HG03565 (cell line): ENCODE results near the gene EPAS1.
"Not testable (repeated sequence)": the region's sequence is repeated elsewhere in the genome, so short reads cannot be mapped to it uniquely, and the experiment has no call there.

Experiments
- ATAC-seq: cut with Tn5 transposase; IDR thresholded peaks from one replicate; pipeline ENCODE4 v1.9.1; 2021; ENCODE audit warnings: mild to moderate bottlenecking, moderate library complexity; ENCODE audit not compliant: unreplicated experiment

The EPAS1 gene

DNA sequence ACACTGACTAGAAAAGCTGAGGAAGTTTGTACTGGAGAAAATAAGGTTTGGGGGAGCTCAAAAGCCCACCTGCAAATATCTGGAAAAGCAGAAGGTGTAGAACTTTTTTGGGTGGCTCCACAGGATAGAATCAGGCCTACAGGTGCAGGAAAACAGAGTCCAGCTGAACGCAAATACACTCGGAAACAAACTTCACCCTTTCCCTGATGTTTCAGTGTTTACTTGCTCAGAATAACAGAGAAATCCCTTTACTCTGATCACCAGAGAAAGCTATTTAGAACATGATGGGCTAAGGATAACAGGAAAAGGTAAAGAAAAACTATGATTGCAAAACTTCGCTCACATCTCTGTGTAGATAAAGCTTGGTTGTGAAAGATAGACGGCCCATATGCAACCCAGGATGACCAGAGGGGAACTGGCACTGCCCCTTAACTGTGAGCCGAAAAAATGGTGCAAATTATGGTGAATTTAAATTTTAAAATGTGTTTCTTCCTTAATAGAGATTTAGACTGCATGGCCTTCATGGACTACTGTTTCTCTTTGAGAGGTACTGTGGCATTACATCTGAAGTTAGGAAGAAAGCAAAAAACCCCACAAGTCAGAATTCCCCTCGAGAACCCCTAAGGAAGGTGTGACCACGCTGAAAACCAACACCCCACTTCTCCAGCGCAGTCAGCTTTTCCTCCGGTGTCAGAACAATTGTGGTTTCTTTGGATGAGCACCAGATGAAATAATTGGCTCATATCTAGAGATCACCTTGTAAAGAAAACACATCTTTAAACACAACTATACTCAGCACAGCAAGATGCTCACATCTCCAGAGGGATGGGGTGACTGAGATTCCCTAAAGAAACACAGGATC lies 97.7 kb downstream of the EPAS1 start:
- no peak for ATAC-seq

DNA sequence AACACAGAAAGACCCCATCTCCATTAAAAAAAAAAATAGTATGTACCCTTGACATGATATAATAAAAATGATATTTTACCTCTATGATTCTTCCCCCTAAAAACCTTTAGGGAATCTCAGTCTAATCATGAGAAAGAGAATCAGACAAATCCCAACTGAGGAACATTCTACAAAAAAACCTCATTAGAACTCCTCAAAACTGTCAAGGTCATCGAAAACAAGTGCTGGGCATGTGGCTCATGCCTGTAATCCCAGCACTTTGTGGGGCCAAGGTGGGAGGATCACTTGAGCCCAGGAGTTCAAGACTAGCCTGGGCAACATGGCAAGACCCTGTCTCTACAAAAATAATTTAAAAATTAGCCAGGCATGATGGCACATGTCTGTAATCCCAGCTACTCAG lies 98.5 kb downstream of the EPAS1 start:
- not testable (repeated sequence) for ATAC-seq

DNA sequence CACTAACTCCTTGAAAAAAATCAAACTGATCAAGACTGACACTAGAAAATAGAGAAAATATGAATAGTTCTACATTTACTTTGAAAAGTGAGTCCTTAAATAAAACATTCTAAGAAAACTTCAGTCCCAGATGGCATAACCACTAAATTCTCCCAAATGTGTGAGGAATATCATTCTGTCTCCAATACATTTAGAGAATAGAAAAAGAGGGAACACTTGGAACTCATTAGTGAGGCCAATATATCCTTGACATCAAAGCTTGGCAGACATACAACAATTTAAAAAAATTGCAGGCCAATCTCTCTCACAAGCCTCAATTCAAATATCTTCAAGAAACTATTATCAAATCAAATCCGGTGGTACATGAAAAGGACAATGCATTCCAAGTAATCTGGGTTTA lies 102.8 kb downstream of the EPAS1 start:
- no peak for ATAC-seq

DNA sequence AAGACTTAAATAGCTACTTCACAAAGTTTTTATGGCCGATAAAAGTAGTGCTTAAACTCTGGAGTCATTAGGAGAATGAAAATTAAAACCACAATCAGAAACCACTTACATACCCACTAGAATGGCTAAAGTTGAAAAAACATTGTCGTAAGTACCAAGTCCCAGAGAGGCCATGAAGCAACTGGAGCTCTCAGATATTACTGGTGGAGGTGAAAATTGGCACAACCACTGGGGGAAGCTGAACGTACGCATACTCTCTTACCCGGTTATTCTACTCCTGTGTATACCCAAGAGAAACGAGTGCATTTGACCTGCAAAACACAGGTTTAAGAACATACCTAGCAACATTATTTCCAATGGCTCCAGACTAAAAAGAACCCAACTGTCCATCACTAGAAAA lies 105.7 kb downstream of the EPAS1 start:
- ATAC-seq, result no peak

DNA sequence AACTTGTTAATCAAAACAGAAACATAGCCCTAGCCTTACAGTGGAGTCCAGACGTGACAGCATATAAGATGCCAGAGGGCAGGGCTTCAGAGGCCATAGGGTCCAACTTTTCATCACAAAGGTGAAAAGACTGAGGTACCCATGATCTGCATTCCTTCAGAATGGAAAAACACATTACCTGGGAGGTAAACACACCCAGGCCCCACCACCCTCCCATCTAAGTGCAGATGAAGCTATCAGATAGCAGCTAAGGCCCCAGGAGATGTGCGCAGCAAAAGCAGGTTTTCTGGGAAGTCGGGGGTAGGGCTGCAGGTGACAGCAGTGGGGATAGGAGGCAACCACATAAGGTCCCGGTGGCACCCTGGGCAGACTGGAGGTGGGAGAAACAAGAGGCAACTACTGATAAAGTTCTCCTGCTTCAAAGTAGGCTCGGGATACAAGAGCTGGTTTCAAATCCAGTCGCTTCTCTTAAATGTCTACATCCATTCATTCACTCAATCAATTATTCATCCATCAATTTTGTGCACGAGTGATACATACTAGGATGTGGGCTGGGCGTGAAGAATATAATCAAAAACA lies 107.1 kb downstream of the EPAS1 start:
- no peak for ATAC-seq

DNA sequence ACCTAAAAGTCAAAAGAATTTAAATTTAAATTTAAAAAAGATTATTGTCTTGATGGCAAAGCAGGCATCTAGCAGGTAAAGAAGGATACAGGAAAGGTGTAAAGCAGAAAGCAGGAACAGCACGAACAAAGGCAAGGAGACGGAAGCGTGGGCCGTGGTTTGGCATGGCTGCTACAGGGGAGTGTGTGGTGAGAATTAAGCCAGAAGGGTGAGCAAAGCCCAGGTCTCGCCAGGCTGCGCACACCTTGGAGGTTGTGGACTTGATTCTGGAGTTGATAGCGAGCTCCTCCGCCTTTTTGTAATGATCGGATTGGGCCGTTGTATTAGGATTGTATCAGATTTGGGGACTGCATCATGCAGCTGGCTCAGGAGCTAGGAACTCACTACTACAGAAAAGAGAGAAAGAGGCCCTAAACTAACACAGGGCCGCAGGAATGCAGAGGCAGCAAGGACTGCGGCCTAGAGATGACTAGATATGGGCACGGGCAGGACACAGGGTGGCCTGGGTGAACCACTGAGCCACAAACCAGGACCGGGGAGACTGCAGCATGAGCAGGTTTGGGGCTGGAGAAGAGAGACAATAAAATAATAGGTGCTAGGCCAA lies 110.7 kb downstream of the EPAS1 start:
- ATAC-seq, result no peak

DNA sequence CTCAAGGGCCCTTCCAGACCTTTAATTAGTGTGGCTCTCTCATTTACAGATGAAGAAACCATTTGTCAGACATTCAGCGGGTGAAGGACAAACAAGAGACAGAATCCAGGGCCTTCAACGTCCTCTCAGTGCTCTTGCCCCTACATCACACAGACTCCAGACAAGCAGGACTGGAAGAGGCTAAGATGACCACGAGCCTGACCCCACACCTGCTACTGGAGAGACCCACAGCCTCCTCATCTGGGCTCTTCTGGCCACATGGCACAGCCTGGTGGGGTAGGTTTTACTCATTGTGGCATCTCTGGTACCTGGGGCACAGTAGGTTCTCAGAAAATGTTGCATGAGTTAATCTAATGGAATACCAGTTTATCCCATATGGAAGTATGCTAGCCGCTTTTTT lies 112.5 kb downstream of the EPAS1 start:
- ATAC-seq, result no peak

DNA sequence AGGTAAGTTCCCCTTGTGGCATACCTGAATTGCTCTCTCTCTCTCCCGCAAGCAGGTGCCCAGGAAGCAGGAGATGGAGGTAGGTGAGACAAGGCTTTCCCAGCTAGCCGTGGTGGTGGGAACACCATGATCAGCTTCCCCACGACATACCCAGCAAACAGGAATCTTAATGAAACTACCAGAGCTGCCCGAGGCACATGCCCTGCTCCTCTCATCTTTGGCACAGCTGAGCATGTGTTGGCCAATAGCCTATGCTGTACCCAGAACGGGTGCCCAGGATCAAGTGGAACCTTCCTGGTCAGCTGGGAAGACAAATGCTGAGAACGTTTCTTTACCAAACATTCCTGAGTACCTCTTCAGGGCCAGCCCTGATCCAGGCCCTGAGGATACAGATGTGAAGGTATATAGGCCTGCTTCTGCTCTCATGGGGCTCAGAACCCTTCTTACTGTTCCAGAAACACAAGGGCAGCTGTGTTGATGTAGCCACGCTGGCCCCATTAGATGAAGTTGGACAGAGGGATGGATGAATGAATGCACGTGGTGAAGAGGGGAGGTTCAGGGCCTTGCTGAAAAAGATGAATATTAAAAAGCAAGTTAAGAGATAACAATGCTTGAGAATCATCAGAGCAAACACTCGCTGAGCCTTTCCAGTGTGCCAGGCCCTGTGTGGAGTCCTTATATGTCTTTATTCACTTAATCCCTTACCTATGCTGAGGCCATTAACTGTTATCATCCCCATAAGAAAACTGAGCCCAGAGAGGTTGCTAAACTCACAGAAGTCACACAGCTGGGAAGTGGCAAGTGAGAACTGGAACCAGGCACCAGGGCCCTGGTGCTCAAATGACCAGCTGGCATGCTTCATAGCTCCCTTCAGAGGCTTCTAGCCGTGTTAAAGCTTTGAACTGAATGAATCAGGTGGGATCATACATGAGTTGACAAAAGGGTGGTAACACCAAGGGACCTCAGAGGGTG lies 113.4 kb downstream of the EPAS1 start:
- no peak for ATAC-seq

DNA sequence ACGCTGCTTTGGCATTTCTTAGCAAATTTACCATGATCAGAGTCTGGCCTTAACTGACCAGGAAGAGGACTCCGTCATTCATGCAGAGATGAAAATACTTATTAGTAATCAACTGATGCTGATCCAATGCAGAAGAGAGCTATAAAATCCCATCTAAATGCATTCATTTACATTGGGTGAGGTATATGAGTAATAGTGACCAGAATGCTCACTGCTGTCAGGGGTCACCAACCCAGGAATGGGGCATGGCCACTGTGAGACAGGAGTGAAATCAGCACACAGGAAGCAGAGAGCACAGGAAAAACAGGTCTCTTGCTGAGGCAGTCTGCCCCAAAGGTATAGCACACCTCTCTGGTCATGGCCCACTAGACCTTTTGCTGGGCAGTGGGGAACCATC lies 114.0 kb downstream of the EPAS1 start:
- ATAC-seq, result no peak

DNA sequence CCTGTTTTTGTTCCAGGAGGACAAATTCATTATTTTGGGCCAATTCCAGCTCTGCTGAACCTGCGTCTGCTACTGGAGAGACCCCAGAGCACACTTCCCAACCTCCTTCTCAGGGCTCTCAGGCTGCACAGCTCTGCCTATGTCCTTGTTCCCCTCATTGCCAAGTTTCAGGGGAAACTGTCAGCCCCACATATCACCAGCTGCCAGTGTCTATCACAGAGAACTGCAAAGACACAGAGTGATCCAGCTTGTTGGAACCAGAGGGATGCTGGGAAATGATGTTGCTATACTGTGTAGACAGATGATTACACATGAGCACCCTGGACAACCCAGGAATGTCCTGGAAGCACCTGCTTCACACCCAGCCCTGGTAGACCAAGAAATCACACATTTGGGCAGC lies 114.8 kb downstream of the EPAS1 start:
- ATAC-seq, result no peak

DNA sequence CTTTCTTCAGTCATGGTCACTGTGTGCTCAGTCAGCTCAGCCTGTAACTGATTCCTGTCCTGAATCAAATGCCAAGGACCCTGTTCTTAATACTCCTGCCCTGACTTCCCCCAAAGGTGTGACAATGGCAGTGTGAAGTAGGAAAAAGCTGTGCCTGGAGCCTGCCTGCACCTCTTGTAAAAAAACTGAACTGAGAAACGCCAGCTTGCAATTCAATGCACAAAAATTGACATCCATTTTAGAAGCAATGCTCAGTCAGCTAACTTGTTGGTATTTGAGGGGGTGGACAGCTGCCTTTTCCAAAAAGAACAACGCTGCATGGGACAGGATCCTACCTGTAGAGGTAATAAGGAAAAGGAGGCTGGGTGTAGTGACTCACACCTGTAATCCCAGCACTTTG lies 115.9 kb downstream of the EPAS1 start:
- ATAC-seq, result no peak

DNA sequence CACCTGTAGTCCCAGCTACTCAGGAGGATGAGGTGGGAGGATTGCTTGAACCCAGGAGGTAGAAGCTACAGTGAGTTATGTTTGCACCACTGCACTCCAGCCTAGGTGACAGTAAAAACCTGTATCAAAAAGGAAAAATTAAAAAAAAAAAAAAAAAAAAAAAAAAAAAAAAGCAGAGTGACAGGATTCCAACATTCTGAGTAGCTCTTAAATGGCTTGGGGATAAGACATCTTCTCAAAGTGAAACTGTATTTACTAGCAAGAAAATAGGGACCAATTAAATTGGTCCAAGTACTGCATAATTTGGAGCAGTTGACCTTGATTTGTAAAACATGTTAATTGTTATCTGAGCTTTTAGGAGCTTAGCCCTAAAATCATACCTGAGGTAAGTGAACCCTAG lies 116.4 kb downstream of the EPAS1 start:
- no peak for ATAC-seq

DNA sequence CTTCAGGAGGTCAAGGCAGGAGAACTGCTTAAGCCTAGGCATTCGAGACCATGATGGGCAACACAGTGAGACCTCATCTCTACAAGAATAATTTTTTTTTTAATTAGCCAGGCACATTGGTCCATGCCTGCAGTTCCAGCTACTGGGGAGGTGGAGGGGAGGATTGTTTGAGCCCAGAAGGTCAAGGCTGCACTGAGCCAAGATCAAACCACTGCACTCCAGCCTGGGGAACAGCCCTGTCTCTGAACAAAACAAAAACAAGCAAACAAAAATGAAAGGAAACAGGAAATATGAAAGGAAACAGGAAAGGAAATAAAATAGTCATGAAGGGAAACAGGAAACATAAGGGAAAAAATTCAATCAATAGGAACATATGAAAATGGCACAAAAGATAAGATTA lies 117.5 kb downstream of the EPAS1 start:
- ATAC-seq, result no peak

DNA sequence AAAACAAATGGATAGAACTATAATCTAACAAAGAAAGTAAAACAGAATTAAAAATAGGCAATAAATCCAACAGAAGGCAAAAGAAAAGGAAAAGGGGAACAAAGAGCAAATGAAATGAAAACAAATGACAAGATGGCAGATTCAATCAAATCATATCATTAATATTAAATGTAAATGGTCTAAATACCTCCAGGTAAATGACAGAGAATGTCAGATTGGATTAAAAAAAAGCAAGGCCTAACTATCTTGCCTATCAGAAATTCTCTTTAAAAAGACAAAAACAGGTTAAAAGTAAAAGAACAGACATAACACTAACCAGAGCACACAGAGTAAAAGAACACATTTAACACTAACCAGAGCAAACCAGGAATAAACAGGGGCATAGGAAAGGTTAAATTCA lies 119.1 kb downstream of the EPAS1 start:
- no peak for ATAC-seq

DNA sequence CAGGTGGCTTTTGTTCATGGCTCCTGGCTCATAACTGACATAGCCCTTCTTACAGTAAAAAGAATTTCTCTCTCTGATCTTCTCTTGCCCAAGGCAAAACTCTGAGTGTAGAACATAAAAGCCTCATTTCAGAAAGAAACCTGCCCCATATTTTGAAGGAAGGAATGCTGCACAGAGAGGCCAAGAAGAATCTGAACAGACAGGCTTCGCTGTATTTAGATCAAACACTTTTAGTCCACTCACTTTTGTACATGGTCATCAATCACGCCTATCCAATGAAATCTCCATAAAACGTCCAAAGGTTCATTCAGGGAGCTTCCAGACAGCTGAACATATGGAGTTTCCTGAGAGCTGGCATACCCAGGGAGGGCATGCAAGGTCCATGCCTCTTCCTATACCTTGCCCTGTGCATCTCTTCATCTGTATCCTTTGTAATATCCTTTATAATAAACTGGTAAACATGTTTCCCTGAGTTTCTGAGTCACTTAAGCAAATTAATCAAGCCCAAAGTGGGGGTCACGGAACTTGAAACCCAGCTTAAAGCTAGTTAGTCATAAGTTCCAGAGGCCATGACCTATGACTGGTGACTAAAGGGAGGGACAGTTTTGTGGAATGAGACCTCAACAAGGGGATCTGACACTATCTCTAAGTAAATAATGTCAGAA lies 119.7 kb downstream of the EPAS1 start:
- no peak for ATAC-seq

DNA sequence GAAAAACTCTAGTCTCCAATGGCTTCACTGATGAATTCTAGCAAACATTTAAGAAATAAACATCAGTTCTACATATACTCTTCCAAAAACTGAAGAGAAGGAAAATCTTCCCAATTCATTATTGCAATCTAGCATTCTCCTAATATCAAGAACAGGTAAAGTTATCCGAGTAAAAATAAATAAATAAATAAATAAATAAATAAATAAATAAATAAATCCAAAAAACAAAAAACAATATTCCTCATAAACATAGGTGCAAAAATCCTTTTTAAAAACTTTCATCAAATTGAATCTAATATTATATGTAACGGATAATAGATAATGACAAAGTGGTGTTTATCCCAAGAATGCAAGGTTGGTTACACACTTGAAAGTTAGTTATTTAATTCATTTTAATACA lies 123.7 kb downstream of the EPAS1 start:
- ATAC-seq, result no peak

DNA sequence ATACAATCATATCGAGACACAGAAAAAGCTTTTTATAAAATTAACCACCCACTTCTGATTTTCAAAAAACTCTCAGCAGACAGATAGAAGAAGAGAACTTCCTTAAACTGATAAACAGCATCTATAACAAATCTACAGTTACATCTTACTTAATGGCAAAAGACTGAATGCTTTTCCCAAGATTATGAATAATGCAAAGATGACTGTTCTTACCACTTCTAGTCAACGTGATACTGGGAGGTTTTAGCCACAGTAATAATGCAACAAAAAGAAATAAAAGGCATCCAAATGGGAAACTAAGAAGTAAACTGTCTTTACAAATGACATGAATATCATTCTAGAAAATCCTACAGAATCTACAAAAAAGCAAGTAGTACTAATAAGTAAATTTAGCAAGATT lies 124.2 kb downstream of the EPAS1 start:
- no peak for ATAC-seq

DNA sequence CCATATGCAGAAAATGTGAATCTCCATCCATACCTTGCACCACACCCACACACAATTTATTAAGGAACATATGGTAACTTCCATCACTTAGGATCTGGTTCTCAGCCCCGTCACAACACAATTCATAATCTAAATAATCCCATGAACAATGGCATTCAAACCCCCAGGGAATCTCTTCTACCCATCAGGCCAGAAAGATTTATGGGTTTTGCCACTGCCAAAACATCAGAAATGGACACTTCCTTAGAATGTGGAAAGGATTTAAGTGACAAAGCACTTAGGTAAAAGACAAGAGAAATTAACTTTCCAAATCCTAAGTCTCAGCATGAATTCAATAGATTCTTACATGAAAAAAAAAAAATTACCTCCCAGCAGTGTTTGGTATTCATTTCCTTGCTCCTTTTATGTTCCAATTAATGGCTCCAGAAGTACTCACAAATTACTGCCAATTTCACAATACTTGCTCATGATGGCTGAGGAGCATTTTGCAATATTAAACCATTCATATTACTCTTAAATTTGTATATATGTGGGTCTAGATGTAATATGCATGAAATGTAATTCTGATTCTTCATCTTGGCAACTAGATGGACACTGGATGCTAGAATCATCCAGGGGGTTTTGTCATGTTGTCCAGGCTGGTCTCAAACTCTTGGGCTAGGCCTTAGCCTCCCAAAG lies 125.6 kb downstream of the EPAS1 start:
- no peak for ATAC-seq

DNA sequence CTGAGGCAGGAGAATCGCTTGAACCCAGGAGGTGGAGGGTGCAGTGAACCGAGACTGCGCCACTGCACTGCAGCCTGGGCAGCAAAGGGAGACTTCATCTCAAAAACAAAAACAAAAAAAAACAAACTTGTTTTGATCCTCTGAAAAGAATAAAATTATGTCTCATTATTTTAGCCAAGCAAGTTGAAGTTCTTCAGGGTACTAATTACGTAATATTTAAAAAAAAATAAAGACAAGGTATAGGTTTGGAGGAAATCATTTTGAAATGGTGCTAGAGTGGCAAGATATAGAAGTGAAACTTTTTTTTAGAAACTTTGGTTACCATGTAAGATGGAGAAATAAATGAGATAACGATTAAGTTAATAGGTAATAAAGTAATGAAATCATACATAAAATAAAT lies 127.7 kb downstream of the EPAS1 start:
- no peak for ATAC-seq

DNA sequence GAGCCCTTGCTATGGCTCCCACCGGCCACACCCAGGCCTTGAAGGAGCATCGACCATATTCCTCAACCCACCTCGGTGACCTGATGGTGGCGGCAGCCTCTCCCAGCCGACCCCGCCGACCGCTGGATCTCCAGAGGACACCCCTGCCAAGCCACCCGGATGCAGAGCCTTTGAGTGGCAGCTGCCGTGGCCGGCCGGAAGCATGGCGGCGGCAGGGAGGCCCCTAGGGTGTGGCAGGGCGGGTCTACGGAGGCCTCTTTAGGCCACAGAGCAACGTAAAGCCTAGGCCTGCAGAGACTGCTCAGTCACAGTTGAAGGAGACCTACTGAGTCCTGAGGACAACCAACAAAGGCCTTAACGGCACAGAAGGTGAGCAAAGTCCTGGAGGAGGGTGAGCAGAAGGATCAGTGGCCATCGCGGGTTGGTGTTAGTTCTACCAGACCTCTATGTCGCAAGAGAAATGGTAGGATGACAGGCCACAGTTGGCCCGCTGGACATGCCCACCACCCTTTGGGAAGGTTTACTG lies 131.8 kb downstream of the EPAS1 start:
- ATAC-seq, result no peak
